Kidney (tissue), 14 donors: Measurements from ENCODE around the gene MTERF4. TPM values are rescaled to one million over a fixed set of nuclear protein-coding genes. Genes with fewer than 3 reads are reported as not detected.

Experiments used
- DNase-seq, 5 donors: peaks; one replicate each; pipeline ENCODE4 v3.0.0-alpha.2; 2013 to 2020
- FAIRE-seq: peaks from 2 replicates; lab custom pipeline; 2012; peaks lifted over from hg19 to GRCh38; lab: Jason Lieb, UNC
- H3K27ac ChIP-seq, 2 donors: one replicate each; pipeline ENCODE4 v1.7.0; 2013; ENCODE audit warnings: low read depth in 2 of 2, low read length in 2 of 2, inconsistent platforms in 1 of 2
- H3K27me3 ChIP-seq: one replicate; pipeline ENCODE4 v1.7.1; 2013; ENCODE audit warnings: low read length, inconsistent platforms; ENCODE audit not compliant: control insufficient read depth, insufficient read depth
- H3K36me3 ChIP-seq, 3 donors: one replicate each; pipeline versions ENCODE4 v1.7.0 to v1.7.1; 2013; ENCODE audit warnings: low read length in 3 of 3, control low read depth in 1 of 3, inconsistent platforms in 1 of 3; ENCODE audit not compliant: insufficient read depth in 3 of 3, control insufficient read depth in 2 of 3
- H3K4me1 ChIP-seq, 3 donors: one replicate each; pipeline versions ENCODE4 v1.7.0 to v1.7.1; 2013; ENCODE audit warnings: low read length in 3 of 3, inconsistent platforms in 1 of 3, low read depth in 1 of 3; ENCODE audit not compliant: control insufficient read depth in 2 of 3, insufficient read depth in 2 of 3
- H3K4me3 ChIP-seq, 3 donors: one replicate each; pipeline versions ENCODE4 v1.7.0 to v1.8.1; 2013; ENCODE audit warnings: low read length in 3 of 3, control low read depth in 1 of 3, inconsistent platforms in 1 of 3
- H3K9ac ChIP-seq, 3 donors: one replicate each; pipeline versions ENCODE4 v1.7.0 to v1.7.1; 2013; ENCODE audit warnings: low read length in 3 of 3, control low read depth in 1 of 3, inconsistent platforms in 1 of 3
- H3K9me3 ChIP-seq, 3 donors: one replicate each; pipeline versions ENCODE4 v1.7.0 to v1.7.1; 2013; ENCODE audit warnings: low read length in 3 of 3, control low read depth in 1 of 3, inconsistent platforms in 1 of 3; ENCODE audit not compliant: control insufficient read depth in 2 of 3, insufficient read depth in 1 of 3
- intact Hi-C: fragments of 100-400 bp; cut with DNase I; formaldehyde crosslinking; loops from one replicate; pipeline ENCODE4 v1.11.1; 2022
- polyA plus RNA-seq: library from polyadenylated mRNA; stranded (reverse); fragments of 350-450 nt; fragmentation: Illumina TruSeq; extraction: RNeasy Lipid Tissue Mini Kit (QIAGEN cat#74804); gene quantifications from one replicate; pipeline ENCODE4 v1.2.3, GENCODE V29; 2014; ENCODE audit warnings: low read depth, low replicate concordance; ENCODE audit not compliant: insufficient read depth
- total RNA-seq: library from RNA; stranded (reverse); fragmentation: NEBNext Ultra II Directional; extraction: Animal tissue kit (Norgen Biotek cat#: 25700); gene quantifications from one replicate; pipeline ENCODE4 v1.2.1, GENCODE V29; 2021
- TF ChIP-seq, protein P1 (sequence below): IDR thresholded peaks from 3 replicates; pipeline ENCODE4 v1.5.1; 2012; ENCODE audit warnings: mild to moderate bottlenecking, moderate library complexity, borderline replicate concordance; ENCODE audit not compliant: insufficient read depth; ENCODE audit errors: extremely low read depth
- donor health status: control.
- donor health status: control.
- donor health status: control.
- donor health status: control.
- donor health status: control.
- donor health status: DM: yes; HTN: yes; CAD: no.
- donor health status: Normal renal cell carcinoma (clear cell type).

MTERF4 gene
- total and polyA plus RNA-seq, 2 donors from 2014 or later, result 24.3 to 41.5 TPM

DNA sequence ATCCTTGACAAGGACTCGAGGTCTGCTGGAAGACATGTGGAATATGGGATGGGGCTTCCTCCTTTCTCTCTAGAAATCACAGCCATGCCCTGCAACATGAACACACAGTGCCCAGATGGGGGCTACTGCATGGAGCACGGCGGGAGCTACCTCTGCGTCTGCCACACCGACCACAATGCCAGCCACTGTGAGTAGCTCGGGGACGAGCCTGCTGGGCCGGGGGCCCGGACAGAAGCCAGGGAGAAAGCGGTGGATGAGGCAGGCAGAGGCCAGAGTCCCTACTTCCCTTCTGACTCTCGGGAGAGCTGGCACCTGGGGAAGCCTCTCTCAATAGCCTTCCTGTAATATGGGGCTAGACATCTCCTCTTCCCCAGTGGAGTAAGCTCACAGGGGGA is 53.1 kb downstream of the MTERF4 start:
- intact Hi-C loops, result no loop called here
- Histone ChIP-seq H3K4me1 (no peaks in the 10 kb centered on the region), H3K27ac (no peak overlapping the region), H3K4me3 (no peak overlapping the region), H3K9me3 (no peaks in the 10 kb centered on the region), H3K36me3 (peaks cover 0 to 4% (median 0%) of the 10 kb centered on the region in 3 donors), H3K9ac (no peak overlapping the region), H3K27me3 (no peaks in the 10 kb centered on the region)
- no peak for FAIRE-seq
- TF ChIP-seq, protein P1, sequence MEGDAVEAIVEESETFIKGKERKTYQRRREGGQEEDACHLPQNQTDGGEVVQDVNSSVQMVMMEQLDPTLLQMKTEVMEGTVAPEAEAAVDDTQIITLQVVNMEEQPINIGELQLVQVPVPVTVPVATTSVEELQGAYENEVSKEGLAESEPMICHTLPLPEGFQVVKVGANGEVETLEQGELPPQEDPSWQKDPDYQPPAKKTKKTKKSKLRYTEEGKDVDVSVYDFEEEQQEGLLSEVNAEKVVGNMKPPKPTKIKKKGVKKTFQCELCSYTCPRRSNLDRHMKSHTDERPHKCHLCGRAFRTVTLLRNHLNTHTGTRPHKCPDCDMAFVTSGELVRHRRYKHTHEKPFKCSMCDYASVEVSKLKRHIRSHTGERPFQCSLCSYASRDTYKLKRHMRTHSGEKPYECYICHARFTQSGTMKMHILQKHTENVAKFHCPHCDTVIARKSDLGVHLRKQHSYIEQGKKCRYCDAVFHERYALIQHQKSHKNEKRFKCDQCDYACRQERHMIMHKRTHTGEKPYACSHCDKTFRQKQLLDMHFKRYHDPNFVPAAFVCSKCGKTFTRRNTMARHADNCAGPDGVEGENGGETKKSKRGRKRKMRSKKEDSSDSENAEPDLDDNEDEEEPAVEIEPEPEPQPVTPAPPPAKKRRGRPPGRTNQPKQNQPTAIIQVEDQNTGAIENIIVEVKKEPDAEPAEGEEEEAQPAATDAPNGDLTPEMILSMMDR, result no peak
- DNase-seq, result peak in 1 of 5 donors; percentile 54

DNA sequence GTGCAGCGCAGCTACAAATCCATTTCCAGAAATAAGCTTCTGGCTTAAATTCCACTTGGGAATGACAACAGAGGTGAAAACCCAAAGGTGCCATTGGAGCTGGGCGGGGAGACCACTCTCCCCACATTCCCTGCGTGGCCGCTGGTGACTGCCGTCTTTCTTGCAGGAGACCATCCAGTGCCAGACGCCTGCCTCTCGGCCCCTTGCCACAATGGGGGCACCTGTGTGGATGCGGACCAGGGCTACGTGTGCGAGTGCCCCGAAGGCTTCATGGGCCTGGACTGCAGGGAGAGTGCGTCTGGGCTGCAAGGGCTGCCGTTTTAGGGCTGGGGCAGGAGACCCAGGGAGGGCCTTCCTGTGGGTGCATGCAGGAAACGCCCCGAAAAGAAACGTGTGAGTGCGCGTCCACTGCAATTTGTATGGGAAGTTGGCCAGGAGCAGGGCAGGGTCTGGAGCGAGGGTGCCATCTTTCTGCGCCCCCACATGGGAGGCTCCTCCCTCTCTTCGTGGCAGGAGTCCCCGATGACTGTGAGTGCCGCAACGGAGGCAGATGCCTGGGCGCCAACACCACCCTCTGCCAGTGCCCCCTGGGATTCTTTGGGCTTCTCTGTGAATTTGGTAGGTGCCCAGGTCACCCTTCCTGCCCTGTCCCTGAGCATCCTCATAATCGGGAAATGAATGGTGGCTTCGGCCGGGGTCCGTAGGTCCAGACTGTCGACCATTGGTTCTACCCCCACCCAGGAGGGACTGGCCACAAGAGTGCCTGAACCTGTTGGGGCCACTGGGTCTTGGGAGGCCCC is 53.7 kb downstream of the MTERF4 start:
- Histone ChIP-seq H3K27ac (no peak overlapping the region), H3K27me3 (no peaks in the 10 kb centered on the region), H3K9me3 (no peaks in the 10 kb centered on the region), H3K36me3 (peaks cover 0 to 4% (median 0%) of the 10 kb centered on the region in 3 donors), H3K4me1 (no peaks in the 10 kb centered on the region), H3K9ac (no peak overlapping the region), H3K4me3 (no peak overlapping the region)
- intact Hi-C loops, result no loop called here
- TF ChIP-seq, protein P1, result no peak
- FAIRE-seq, result no peak
- peak in 1 of 5 donors; percentile 50 for DNase-seq

DNA sequence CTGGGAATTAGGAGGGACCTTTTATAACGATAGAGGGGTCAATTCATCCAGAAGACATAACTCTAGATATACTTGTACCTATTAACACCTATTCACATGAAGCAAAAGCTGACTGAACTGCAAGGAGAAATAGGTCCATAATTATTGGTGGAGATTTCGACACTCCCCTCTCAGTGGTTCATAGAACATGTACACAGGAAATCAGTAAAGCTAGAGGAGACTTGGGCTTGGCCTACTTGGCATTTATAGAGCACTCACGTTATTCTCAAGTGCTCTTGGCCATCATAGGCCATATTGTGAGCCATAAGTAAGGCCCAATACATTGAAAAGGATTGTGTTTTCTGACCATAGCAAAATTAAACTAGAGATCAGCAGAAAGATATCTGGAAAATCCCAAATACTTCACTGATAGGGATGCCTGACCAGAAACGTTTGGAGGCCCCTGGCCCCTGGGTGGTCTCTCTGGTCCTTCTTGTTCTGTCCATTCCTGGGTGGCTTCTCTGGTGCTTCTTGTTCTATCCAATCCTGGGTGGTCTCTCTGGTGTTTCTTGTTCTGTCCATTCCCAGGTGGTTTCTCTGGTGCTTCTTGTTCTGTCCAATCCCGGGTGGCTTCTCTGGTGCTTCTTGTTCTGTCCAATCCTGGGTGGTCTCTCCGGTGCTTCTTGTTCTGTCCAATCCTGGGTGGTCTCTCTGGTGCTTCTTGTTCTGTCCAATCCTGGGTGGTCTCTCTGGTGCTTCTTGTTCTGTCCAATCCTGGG is 54.7 kb downstream of the MTERF4 start:
- DNase-seq (no peak), FAIRE-seq (no peak)
- no peaks in the 10 kb centered on the region for H3K4me1 ChIP-seq
- intact Hi-C loops, result no loop called here
- H3K9ac ChIP-seq, result no peak overlapping the region
- no peak overlapping the region for H3K27ac ChIP-seq
- H3K9me3 ChIP-seq, result no peaks in the 10 kb centered on the region
- TF ChIP-seq, protein P1, result no peak
- H3K4me3 ChIP-seq, result no peak overlapping the region
- no peaks in the 10 kb centered on the region for H3K27me3 ChIP-seq
- H3K36me3 ChIP-seq, result peaks cover 0 to 4% (median 0%) of the 10 kb centered on the region in 3 donors

Other genes with a start within 250 kb of the MTERF4 start
- gene AGXT, start 233.5 kb downstream of the MTERF4 start, total RNA-seq, result 0.09 TPM
- 12.5 TPM for gene AGXT, start 233.5 kb downstream of the MTERF4 start, polyA plus RNA-seq
- gene MAB21L4, start 206.1 kb downstream of the MTERF4 start, total RNA-seq, result 6.1 TPM
- gene MAB21L4, start 206.1 kb downstream of the MTERF4 start, polyA plus RNA-seq, result 28.5 TPM
- gene CROCC2, start 196.0 kb downstream of the MTERF4 start, total RNA-seq, result 0.13 TPM
- not detected for gene CROCC2, start 196.0 kb downstream of the MTERF4 start, polyA plus RNA-seq
- gene SNED1, start 103.7 kb downstream of the MTERF4 start, total RNA-seq, result 42.1 TPM
- gene SNED1, start 103.7 kb downstream of the MTERF4 start, polyA plus RNA-seq, result 3.0 TPM
- gene PASK, start 47.2 kb upstream of the MTERF4 start, total RNA-seq, result 26.0 TPM
- gene PASK, start 47.2 kb upstream of the MTERF4 start, polyA plus RNA-seq, result 3.1 TPM
- gene PPP1R7, start 48.2 kb upstream of the MTERF4 start, total RNA-seq, result 64.6 TPM
- 94.9 TPM for gene PPP1R7, start 48.2 kb upstream of the MTERF4 start, polyA plus RNA-seq
- 1.9 TPM for gene ANO7, start 86.4 kb upstream of the MTERF4 start, total RNA-seq
- gene ANO7, start 86.4 kb upstream of the MTERF4 start, polyA plus RNA-seq, result 1.1 TPM
- 356 TPM for gene HDLBP, start 213.4 kb upstream of the MTERF4 start, total RNA-seq
- gene HDLBP, start 213.4 kb upstream of the MTERF4 start, polyA plus RNA-seq, result 256 TPM
- gene SEPTIN2, start 213.6 kb upstream of the MTERF4 start, total RNA-seq, result 435 TPM
- 187 TPM for gene SEPTIN2, start 213.6 kb upstream of the MTERF4 start, polyA plus RNA-seq